Panc1 (cell line): Measurements from ENCODE around the gene SLC29A2. TPM values are rescaled to one million over a fixed set of nuclear protein-coding genes. Genes with fewer than 3 reads are reported as not detected.

Experiments used
- ATAC-seq: fragments of 200-7000 bp; cut with Tn5 transposase; 2 replicates; pipeline ENCODE4 v1.9.1; 2020; ENCODE audit warnings: mild to moderate bottlenecking, moderate library complexity
- BruUV-seq: library from RNA; stranded (reverse); fragments of 400-500 nt; replicated peaks from 2 replicates; lab custom pipeline; 2021; lab: Mats Ljungman, UMichigan
- CTCF ChIA-PET: fragments of 300-600 bp; sonication (Branson Sonifier 250); formaldehyde crosslinking; loops from one replicate; lab custom pipeline; 2022; ENCODE audit warnings: antibody characterized with exemption; lab: Charles Lee
- POLR2A ChIA-PET: fragments of 300-600 bp; sonication (Branson Sonifier 250); formaldehyde crosslinking; loops from one replicate; lab custom pipeline; 2022; ENCODE audit warnings: antibody characterized with exemption; lab: Charles Lee
- DNase-seq: peaks from one replicate; pipeline ENCODE4 v3.0.0-alpha.2; 2010; ENCODE audit warnings: low read depth, low spot score
- H3K27ac ChIP-seq: 2 replicates; pipeline ENCODE4 v1.5.1; 2011; ENCODE audit warnings: mild to moderate bottlenecking, low read length, inconsistent platforms
- H3K27me3 ChIP-seq: fragments of 200-500 bp; sonication (Bioruptor generic); 2 replicates; pipeline ENCODE4 v1.6.0; 2014; ENCODE audit warnings: low read length, inconsistent platforms; ENCODE audit not compliant: control insufficient read depth, insufficient read depth
- H3K36me3 ChIP-seq: fragments of 200-500 bp; sonication (Bioruptor generic); 2 replicates; pipeline ENCODE4 v1.5.1; 2014; ENCODE audit warnings: inconsistent platforms, mild to moderate bottlenecking, low read length, moderate library complexity; ENCODE audit not compliant: control insufficient read depth, insufficient read depth
- H3K4me1 ChIP-seq: 2 replicates; pipeline ENCODE4 v1.5.1; 2011; ENCODE audit warnings: inconsistent platforms, mild to moderate bottlenecking, low read length, moderate library complexity; ENCODE audit not compliant: control insufficient read depth, insufficient read depth
- H3K4me3 ChIP-seq, 2 experiments: 2 replicates each; pipeline ENCODE4 v1.5.1; 2011 to 2012; ENCODE audit warnings: low read depth in 2 of 2, low read length in 2 of 2, mild to moderate bottlenecking in 2 of 2, inconsistent platforms in 1 of 2, moderate library complexity in 1 of 2
- H3K9me3 ChIP-seq: fragments of 200-500 bp; sonication (Bioruptor generic); 2 replicates; pipeline ENCODE4 v1.5.1; 2014; ENCODE audit warnings: low read depth, mild to moderate bottlenecking, inconsistent platforms, low read length, moderate library complexity; ENCODE audit not compliant: control insufficient read depth, insufficient read depth
- POLR2AphosphoS5 ChIP-seq: IDR thresholded peaks from 2 replicates; pipeline ENCODE4 v1.6.1; 2012; ENCODE audit warnings: mild to moderate bottlenecking, low read depth, low read length, moderate library complexity
- SIN3A ChIP-seq: IDR thresholded peaks from 2 replicates; pipeline ENCODE4 v1.6.1; 2012; ENCODE audit warnings: low read depth, mild to moderate bottlenecking, low read length, moderate library complexity, borderline replicate concordance; ENCODE audit not compliant: insufficient read depth
- TCF7L2 ChIP-seq: IDR thresholded peaks from 2 replicates; pipeline ENCODE4 v1.6.1; 2011; ENCODE audit warnings: mild to moderate bottlenecking, low read depth, low read length, inconsistent platforms
- in situ Hi-C: cut with HindIII; loops from 2 replicates; pipeline ENCODE4 v1.10.0; 2016; ENCODE audit warnings: low sequenced_read_pairs, low pct_unique_long_range_greater_than_20kb
- intact Hi-C: fragments of 100-400 bp; cut with micrococcal nuclease; formaldehyde crosslinking; loops from one replicate; pipeline ENCODE4 v1.10.0; 2022; ENCODE audit not compliant: unreplicated experiment
- total RNA-seq: library from RNA; stranded (reverse); gene quantifications from one replicate; pipeline ENCODE4 v1.2.1, GENCODE V29; 2021; ENCODE audit not compliant: unreplicated experiment
- TF ChIP-seq, protein P1 (sequence below): fragments of 450-650 bp; IDR thresholded peaks from 2 replicates; pipeline ENCODE4 v1.5.1; 2017; ENCODE audit warnings: mild to moderate bottlenecking
- TF ChIP-seq, protein P2 (sequence below), 2 experiments: IDR thresholded peaks; 2 replicates each; pipeline ENCODE4 v1.6.1; 2011 to 2012; ENCODE audit warnings: low read depth in 2 of 2, control low read depth in 1 of 2, low read length in 1 of 2, mild to moderate bottlenecking in 1 of 2, moderate library complexity in 1 of 2; ENCODE audit not compliant: insufficient read depth in 1 of 2

Gene SLC29A2
- total RNA-seq, 1 experiment from 2014 or later = 28.3 TPM

DNA sequence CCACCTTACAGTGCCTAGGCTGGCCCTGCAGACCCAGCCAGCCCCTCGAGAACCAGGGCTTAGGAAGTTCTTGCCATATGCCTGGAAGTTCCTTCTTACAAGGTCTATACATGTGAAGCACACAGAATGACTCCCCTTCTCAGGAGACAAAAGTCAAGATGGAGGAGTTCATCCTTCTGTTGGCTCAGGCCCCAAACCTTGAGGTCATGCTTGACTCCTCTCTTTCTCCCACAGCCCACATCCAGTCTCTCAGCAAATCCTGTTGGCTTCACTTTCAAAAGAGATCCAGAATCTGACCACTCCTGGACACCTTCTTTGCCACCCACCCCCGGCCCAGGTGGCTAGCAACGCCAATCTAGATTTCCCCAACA, 53.0 kb downstream of the SLC29A2 start:
- ChIA-PET POLR2A (no interaction called here), CTCF (interaction anchor here (0.6 kb wide), 1 partner anchor 15 kb away, joined by 5 read pairs; no protein-coding TSS in a partner anchor)
- in situ Hi-C loops = no loop called here

GRCh38 chr11:66317723-66318599, 53.6 kb downstream of the SLC29A2 start:
- POLR2A ChIA-PET = no interaction called here
- in situ Hi-C loops = no loop called here
- peaks cover 4% of the 10 kb centered on the region; the same call in 1 of the 2 replicates for H3K4me1 ChIP-seq
- no peaks in the 10 kb centered on the region for H3K9me3 ChIP-seq
- intact Hi-C loops = no loop called here
- DNase-seq (no peak), ATAC-seq (no peak)
- no TSS peak for BruUV-seq
- no peak overlapping the region for H3K27ac ChIP-seq
- CTCF ChIA-PET = interaction anchor here (0.6 kb wide), 2 partner anchors 14 to 648 kb away, joined by 5 read pairs; no protein-coding TSS in a partner anchor
- no peaks in the 10 kb centered on the region for H3K36me3 ChIP-seq
- H3K27me3 ChIP-seq = no peaks in the 10 kb centered on the region
- no peak for TF ChIP-seq POLR2AphosphoS5
- TF ChIP-seq, protein P1, sequence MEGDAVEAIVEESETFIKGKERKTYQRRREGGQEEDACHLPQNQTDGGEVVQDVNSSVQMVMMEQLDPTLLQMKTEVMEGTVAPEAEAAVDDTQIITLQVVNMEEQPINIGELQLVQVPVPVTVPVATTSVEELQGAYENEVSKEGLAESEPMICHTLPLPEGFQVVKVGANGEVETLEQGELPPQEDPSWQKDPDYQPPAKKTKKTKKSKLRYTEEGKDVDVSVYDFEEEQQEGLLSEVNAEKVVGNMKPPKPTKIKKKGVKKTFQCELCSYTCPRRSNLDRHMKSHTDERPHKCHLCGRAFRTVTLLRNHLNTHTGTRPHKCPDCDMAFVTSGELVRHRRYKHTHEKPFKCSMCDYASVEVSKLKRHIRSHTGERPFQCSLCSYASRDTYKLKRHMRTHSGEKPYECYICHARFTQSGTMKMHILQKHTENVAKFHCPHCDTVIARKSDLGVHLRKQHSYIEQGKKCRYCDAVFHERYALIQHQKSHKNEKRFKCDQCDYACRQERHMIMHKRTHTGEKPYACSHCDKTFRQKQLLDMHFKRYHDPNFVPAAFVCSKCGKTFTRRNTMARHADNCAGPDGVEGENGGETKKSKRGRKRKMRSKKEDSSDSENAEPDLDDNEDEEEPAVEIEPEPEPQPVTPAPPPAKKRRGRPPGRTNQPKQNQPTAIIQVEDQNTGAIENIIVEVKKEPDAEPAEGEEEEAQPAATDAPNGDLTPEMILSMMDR = no peak
- TF ChIP-seq, protein P2, sequence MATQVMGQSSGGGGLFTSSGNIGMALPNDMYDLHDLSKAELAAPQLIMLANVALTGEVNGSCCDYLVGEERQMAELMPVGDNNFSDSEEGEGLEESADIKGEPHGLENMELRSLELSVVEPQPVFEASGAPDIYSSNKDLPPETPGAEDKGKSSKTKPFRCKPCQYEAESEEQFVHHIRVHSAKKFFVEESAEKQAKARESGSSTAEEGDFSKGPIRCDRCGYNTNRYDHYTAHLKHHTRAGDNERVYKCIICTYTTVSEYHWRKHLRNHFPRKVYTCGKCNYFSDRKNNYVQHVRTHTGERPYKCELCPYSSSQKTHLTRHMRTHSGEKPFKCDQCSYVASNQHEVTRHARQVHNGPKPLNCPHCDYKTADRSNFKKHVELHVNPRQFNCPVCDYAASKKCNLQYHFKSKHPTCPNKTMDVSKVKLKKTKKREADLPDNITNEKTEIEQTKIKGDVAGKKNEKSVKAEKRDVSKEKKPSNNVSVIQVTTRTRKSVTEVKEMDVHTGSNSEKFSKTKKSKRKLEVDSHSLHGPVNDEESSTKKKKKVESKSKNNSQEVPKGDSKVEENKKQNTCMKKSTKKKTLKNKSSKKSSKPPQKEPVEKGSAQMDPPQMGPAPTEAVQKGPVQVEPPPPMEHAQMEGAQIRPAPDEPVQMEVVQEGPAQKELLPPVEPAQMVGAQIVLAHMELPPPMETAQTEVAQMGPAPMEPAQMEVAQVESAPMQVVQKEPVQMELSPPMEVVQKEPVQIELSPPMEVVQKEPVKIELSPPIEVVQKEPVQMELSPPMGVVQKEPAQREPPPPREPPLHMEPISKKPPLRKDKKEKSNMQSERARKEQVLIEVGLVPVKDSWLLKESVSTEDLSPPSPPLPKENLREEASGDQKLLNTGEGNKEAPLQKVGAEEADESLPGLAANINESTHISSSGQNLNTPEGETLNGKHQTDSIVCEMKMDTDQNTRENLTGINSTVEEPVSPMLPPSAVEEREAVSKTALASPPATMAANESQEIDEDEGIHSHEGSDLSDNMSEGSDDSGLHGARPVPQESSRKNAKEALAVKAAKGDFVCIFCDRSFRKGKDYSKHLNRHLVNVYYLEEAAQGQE (IDR thresholded peaks at IDR 0.05; ENCODE audit: insufficient read depth in 1 of 2, low read depth in 2 of 2, low read length in 1 of 2) = no peak
- TF ChIP-seq SIN3A = no peak
- TF ChIP-seq TCF7L2 = no peak
- H3K4me3 ChIP-seq = no peak overlapping the region

More for the DNA sequence above, 53.0 kb downstream of the SLC29A2 start:
- Histone ChIP-seq H3K27me3 (no peaks in the 10 kb centered on the region), H3K4me3 (no peak overlapping the region), H3K27ac (no peak overlapping the region), H3K36me3 (no peaks in the 10 kb centered on the region), H3K4me1 (peaks cover 4% of the 10 kb centered on the region; the same call in 1 of the 2 replicates), H3K9me3 (no peaks in the 10 kb centered on the region)
- ATAC-seq (no peak), DNase-seq (no peak)
- TF ChIP-seq TCF7L2 (no peak), SIN3A (no peak), POLR2AphosphoS5 (no peak)
- TF ChIP-seq, protein P2 (IDR thresholded peaks at IDR 0.05; ENCODE audit: insufficient read depth in 1 of 2, low read depth in 2 of 2, low read length in 1 of 2) = no peak
- TF ChIP-seq, protein P1 = no peak
- no TSS peak for BruUV-seq
- intact Hi-C loops = no loop called here
